IPS-11a (cell line): ENCODE results near the gene DUSP14.
"Not testable (repeated sequence)": the region's sequence is repeated elsewhere in the genome, so short reads cannot be mapped to it uniquely, and the experiment has no call there.

Experiments used
- H3K4me3 ChIP-seq: one replicate; pipeline ENCODE4 v1.5.1; 2013; ENCODE audit warnings: low read depth, low read length, control low read depth

Gene DUSP14

GRCh38 chr17:37483311-37484039 lies 6.2 kb upstream of the DUSP14 start:
- no peak overlapping the region for H3K4me3 ChIP-seq

- no peak overlapping the region for H3K4me3 ChIP-seq
Observed at GRCh38 chr17:37485938-37486570, 3.6 kb upstream of the DUSP14 start.

GRCh38 chr17:37488009-37488604 lies 1.6 kb upstream of the DUSP14 start:
- no peak overlapping the region for H3K4me3 ChIP-seq

DNA sequence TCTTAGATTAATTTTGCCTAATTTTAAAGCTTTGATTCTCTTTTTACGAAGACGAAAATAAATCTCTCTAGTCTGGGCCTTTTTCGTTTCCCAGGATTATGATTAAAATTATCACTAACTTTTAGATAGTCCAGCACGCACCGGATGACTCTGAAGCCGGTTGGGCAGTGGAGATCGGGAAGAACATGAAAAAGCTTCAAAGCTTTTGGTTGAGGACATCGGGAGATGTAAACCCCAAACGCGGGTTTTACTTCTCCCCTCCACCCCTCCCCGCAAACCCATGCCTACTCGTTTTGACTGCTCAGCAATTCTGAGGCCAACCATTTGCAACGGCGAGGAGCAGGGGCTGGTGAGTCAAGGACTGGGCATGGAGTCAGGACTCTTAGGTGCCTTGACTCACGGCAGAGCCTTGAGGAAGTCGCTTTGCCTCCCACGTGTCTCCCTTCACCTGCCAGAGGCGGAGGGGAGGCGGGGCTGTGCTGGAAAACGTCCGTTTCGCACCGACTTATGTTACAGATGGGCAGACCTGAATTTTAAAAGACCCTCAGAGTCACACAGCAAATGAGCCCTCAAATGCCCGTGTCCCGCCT lies 989 bp upstream of the DUSP14 start:
- H3K4me3 ChIP-seq = peak overlapping the region; percentile 73

- peak overlapping the region; percentile 60 for H3K4me3 ChIP-seq
Observed at GRCh38 chr17:37490022-37490587, 414 bp downstream of the DUSP14 start.

DNA sequence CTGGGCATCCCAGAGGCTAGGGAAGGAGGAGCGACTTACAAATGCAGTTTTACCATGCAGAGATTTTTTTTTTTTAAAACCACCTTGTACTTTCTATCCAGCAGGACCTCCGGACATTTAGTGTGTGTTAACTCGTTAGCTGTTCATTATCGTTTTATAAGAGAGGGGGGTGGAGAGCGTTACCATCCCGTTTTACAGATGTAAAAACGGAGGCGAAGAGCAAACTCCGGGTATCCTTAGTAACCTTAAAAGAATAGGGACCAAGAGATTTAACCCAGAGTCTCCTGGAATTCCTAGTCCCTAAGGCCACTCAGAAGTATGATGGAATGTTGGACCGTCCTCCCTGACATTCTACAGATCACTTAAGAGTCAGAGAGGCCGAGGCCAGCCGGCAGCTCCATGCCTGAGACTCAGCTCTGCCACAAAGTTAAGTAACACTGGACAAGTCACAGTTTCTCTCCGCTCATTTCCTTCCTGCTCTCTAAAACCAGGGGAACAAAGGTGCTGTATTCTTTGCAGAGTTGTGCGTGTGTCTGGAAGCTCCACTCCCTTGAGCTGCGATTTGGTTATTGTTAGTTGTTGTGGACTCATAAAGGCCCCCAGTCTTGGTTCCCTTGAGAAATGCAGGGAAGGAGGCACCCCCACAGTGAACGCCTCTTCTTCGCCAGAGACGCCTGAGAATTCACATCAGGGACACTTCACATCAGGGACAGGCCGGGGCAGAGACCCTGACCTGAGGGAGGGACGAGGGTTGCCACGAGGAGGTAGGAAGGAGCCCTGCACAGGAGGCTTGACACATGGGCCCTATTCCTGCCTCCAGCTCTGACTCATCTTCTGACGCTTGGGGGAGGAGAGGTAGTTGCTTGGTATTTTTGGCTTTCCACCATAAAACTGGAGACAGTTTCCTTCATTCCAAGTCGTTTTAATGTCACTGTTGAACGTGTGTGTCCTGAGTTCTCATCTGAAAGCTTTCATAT lies 1.2 kb downstream of the DUSP14 start:
- H3K4me3 ChIP-seq = peak overlapping the region; percentile 60

DNA sequence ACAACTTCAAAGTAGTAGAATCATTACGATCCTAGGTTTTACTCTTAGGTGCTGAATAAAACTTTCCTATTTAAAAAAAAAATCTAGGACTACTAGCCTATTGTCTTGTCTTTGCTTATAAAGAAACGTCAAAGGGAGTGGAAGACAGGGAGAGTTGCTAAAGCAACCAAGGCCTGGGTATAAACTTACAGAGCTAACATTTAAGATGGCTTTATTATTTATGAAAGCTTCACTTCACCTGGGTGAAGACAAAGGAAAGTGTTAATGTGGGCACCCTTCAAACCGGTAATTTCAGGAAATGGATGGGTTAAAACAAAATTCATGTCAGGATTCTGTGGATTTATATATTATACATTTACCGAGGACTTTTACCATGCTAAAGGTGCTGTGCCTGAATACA lies 2.5 kb downstream of the DUSP14 start:
- no peak overlapping the region for H3K4me3 ChIP-seq

GRCh38 chr17:37493249-37494027 lies 3.7 kb downstream of the DUSP14 start:
- H3K4me3 ChIP-seq = no peak overlapping the region

- H3K4me3 ChIP-seq = no peak overlapping the region
Observed at GRCh38 chr17:37494401-37494831, 4.7 kb downstream of the DUSP14 start.

DNA sequence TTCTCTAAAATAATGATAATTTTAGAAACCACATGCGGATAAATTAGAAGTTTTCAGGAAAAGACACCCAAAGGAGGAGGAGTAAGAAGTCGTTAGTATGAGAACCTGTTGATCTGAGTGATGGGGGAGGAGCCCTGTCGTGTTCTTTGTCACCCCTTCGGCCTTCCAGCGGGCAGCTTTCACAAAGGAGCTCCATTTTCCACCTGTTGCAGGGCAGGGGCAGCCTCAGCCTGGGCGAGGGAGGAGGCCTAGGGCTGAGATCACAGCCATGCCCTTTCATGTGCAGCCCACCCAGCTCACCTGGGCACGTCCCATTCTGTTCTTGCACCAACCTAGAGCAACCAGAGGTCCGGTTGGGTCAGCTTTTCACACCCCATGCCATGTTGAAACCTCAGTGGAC lies 5.3 kb downstream of the DUSP14 start:
- H3K4me3 ChIP-seq = no peak overlapping the region

DNA sequence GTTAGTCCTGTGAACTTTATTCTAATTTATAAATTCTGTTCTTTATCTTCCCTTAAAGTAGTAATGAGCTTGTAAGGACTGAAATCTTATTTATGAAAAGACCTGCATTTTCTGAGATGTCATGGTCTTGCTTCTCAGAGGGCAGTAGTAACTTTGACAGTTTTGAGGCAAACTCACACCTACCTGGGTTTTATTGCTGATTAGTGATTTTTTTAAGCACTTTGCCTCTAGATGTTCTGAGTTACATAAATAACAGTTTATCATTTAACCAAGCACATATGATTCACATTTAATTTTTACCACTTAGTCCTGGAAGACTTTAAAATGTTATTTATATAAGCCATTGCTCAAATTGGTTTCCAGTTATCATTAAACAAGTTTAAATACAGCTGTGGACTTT lies 10.7 kb downstream of the DUSP14 start:
- no peak overlapping the region for H3K4me3 ChIP-seq

GRCh38 chr17:37502009-37502936 lies 12.6 kb downstream of the DUSP14 start:
- no peak overlapping the region for H3K4me3 ChIP-seq

DNA sequence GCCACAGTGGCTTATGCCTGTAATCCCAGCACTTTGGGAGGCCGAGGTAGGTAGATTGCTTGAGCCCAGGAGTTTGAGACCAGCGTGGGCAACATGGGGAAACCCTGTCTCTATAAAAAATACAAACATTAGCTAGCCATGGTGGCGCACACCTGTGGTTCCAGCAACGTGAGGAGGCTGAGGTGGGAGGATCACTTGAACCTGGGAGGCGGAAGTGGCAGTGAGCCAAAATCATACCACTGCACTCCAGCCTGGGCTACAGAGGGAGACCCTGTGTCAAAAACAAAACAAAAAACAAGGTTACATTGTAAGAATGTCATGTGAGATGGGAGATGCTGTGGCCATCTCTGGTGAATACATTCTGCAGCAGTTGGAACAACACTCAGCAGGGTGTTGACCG lies 13.5 kb downstream of the DUSP14 start:
- H3K4me3 ChIP-seq = no peak overlapping the region

- H3K4me3 ChIP-seq = no peak overlapping the region
Observed at GRCh38 chr17:37505333-37505732, 15.6 kb downstream of the DUSP14 start.

DNA sequence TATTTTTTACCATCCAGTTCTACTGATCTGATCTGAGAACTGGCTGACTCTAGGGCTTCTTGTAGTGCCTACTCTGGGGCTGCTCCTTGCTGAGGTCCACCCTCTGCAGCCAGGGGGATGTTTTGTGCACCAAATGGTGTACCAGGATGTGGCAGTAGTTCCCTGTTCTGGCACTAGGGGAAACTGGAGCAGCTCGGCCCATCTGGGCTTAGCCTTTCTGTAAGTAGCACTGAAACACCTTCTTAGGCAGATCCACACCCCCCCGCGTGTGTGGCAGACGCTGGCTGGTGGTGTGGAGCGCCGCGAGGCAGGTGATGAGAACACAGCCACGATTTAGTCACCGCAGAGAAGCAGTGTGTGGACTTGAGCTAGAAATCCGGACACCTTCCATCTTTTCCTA lies 17.0 kb downstream of the DUSP14 start:
- H3K4me3 ChIP-seq = no peak overlapping the region

DNA sequence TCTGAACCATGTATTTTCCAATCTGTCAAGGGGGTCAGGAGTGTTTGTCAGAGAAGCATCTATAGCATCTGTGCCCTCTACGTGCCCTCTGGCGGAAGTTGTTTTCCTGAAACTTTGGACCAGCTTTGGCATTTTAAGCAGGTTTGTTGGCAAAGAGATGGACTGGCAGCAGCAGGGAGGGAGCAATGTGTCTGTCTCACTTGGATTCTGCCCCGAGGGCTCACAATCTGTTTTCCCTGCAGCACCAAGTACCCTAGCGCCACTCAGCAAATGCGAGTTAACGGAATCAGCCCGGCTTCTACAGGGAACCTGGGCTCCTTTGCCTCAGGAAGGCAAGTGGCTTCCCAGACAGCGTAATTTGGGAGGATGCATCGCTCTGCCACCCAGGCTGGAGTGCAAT lies 17.4 kb downstream of the DUSP14 start:
- no peak overlapping the region for H3K4me3 ChIP-seq

GRCh38 chr17:37510056-37510455 lies 20.4 kb downstream of the DUSP14 start:
- no peak overlapping the region for H3K4me3 ChIP-seq

DNA sequence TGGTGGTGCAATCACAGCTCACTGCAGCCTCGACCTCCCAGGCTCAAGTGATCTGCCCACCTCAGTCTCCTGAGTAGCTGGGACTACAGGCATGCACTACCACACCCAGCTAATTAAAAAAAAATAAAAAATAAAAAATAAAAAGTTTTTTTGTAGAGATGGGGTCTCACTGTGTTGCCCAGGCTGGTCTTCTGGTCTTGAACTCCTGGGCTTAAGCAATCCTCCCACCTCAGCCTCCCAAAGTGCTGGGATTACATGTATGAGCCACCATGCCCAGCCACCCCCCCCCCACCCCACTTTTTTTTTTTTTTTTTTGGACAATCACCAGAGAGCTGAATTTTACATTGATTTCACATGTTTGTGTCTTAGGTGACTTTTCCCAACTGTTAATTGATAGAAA lies 22.0 kb downstream of the DUSP14 start:
- not testable (repeated sequence) for H3K4me3 ChIP-seq
